Mesenchymal stem cell (in vitro differentiated cells and primary cell): Measurements from ENCODE around the gene KIF6.
A peak's percentile ranks its signal among the peaks of the same experiment; 100 is the strongest.

ENCODE experiments used
- DNase-seq: peaks from one replicate; pipeline ENCODE4 v3.0.0-alpha.2; 2013
- H2AFZ ChIP-seq: one replicate; pipeline ENCODE4 v1.6.1; 2013; ENCODE audit warnings: low read depth, mild to moderate bottlenecking, control low read depth, inconsistent platforms, low read length, moderate library complexity
- H2AK5ac ChIP-seq: 2 replicates; pipeline ENCODE4 v1.6.1; 2013; ENCODE audit warnings: low read length, moderate library complexity, mild to moderate bottlenecking, inconsistent platforms; ENCODE audit not compliant: severe bottlenecking
- H2BK120ac ChIP-seq: one replicate; pipeline ENCODE4 v1.6.1; 2013; ENCODE audit warnings: low read depth, mild to moderate bottlenecking, inconsistent platforms, low read length, moderate library complexity
- H2BK12ac ChIP-seq, 2 experiments: one replicate each; pipeline ENCODE4 v1.6.1; 2013; ENCODE audit warnings: inconsistent platforms in 2 of 2, low read length in 2 of 2, mild to moderate bottlenecking in 2 of 2, moderate library complexity in 2 of 2, control low read depth in 1 of 2
- H2BK15ac ChIP-seq: one replicate; pipeline ENCODE4 v1.6.1; 2013; ENCODE audit warnings: mild to moderate bottlenecking, low read depth, inconsistent platforms; ENCODE audit not compliant: poor library complexity, severe bottlenecking
- H2BK5ac ChIP-seq: 2 replicates; pipeline ENCODE4 v1.6.1; 2013; ENCODE audit warnings: low read depth, mild to moderate bottlenecking, low read length, control low read depth, inconsistent platforms; ENCODE audit not compliant: poor library complexity, severe bottlenecking
- H3K14ac ChIP-seq, 2 experiments: one replicate each; pipeline ENCODE4 v1.6.1; 2013; ENCODE audit warnings: inconsistent platforms in 2 of 2, low read length in 2 of 2, control low read depth in 1 of 2, mild to moderate bottlenecking in 1 of 2, moderate library complexity in 1 of 2
- H3K18ac ChIP-seq, 2 experiments: one replicate each; pipeline ENCODE4 v1.6.1; 2013; ENCODE audit warnings: inconsistent platforms in 2 of 2, low read length in 2 of 2, control low read depth in 1 of 2, low read depth in 1 of 2, mild to moderate bottlenecking in 1 of 2
- H3K23ac ChIP-seq, 2 experiments: one replicate each; pipeline ENCODE4 v1.6.1; 2013; ENCODE audit warnings: inconsistent platforms in 2 of 2, low read length in 2 of 2, mild to moderate bottlenecking in 2 of 2, moderate library complexity in 2 of 2, control low read depth in 1 of 2
- H3K27ac ChIP-seq: 2 replicates; pipeline ENCODE4 v1.5.1; 2013; ENCODE audit warnings: mild to moderate bottlenecking, moderate library complexity, low read length, control low read depth, inconsistent platforms; ENCODE audit not compliant: poor library complexity, severe bottlenecking
- H3K27me3 ChIP-seq, 2 experiments: 2 replicates each; pipeline versions ENCODE4 v1.6.1 to v1.7.0; 2013; ENCODE audit warnings: low read length in 2 of 2, mild to moderate bottlenecking in 2 of 2, moderate library complexity in 2 of 2, control low read depth in 1 of 2, inconsistent platforms in 1 of 2; ENCODE audit not compliant: control insufficient read depth in 1 of 2, insufficient read depth in 1 of 2
- H3K36me3 ChIP-seq, 2 experiments: 2 replicates each; pipeline versions ENCODE4 v1.6.1 to v1.7.0; 2013; ENCODE audit warnings: low read length in 2 of 2, control low read depth in 1 of 2, inconsistent platforms in 1 of 2, low read depth in 1 of 2, mild to moderate bottlenecking in 1 of 2; ENCODE audit not compliant: insufficient read depth in 2 of 2, control insufficient read depth in 1 of 2
- H3K4ac ChIP-seq, 2 experiments: one replicate each; pipeline ENCODE4 v1.6.1; 2013; ENCODE audit warnings: inconsistent platforms in 2 of 2, low read length in 2 of 2, mild to moderate bottlenecking in 2 of 2, moderate library complexity in 2 of 2, control low read depth in 1 of 2, low read depth in 1 of 2
- H3K4me1 ChIP-seq: 2 replicates; pipeline ENCODE4 v1.6.1; 2013; ENCODE audit warnings: low read depth, low read length, control low read depth; ENCODE audit not compliant: control insufficient read depth, insufficient read depth
- H3K4me2 ChIP-seq: 2 replicates; pipeline ENCODE4 v1.6.1; 2013; ENCODE audit warnings: low read length, mild to moderate bottlenecking, inconsistent platforms; ENCODE audit not compliant: poor library complexity, severe bottlenecking
- H3K4me3 ChIP-seq, 2 experiments: 2 replicates each; pipeline versions ENCODE4 v1.5.1 to v1.7.0; 2013; ENCODE audit warnings: low read length in 2 of 2, mild to moderate bottlenecking in 2 of 2, control low read depth in 1 of 2, low read depth in 1 of 2; ENCODE audit not compliant: insufficient read depth in 1 of 2
- H3K79me1 ChIP-seq: replicated peaks from 2 replicates; pipeline ENCODE4 v1.6.1; 2013; ENCODE audit warnings: mild to moderate bottlenecking, control low read depth, low read length, inconsistent platforms; ENCODE audit not compliant: poor library complexity, severe bottlenecking
- H3K9ac ChIP-seq: 2 replicates; pipeline ENCODE4 v1.7.0; 2013; ENCODE audit warnings: mild to moderate bottlenecking, low read length, moderate library complexity
- H3K9me3 ChIP-seq: 2 replicates; pipeline ENCODE4 v1.7.0; 2013; ENCODE audit warnings: mild to moderate bottlenecking, low read length; ENCODE audit not compliant: control insufficient read depth
- H4K8ac ChIP-seq: one replicate; pipeline ENCODE4 v1.6.1; 2013; ENCODE audit warnings: inconsistent platforms, mild to moderate bottlenecking, low read length, moderate library complexity
- H4K91ac ChIP-seq: one replicate; pipeline ENCODE4 v1.6.1; 2013; ENCODE audit warnings: mild to moderate bottlenecking, low read length, inconsistent platforms
- WGBS: methylation state at CpG from one replicate; pipeline ENCODE4 v1.1.7; 2013; ENCODE audit warnings: mixed read lengths; 5-methylcytosine and 5-hydroxymethylcytosine counted together

The KIF6 gene

DNA sequence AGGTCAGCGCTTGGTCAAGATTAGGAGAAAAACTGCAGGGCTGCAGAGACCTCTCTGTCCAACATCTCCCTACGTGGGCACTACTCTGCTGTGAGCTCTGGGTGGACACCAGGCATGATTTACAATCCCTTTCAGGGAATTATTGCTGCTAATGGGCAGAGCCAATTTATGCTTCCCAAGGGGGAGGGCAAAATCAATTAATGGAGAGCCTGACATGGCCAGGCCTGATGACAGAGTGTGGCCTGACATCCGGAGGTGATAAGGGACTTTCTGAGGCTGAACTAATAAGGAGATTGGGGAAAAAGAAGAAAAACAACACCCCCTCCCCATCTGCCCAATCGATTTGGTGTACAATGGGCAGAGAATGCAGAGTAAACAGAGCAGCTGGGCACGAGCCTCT, 397.7 kb downstream of the KIF6 start:
- no peak overlapping the region for H3K14ac ChIP-seq
- H3K27me3 ChIP-seq, result peaks cover 26 to 76% of the 10 kb centered on the region in 2 experiments
- no peaks in the 10 kb centered on the region for H3K36me3 ChIP-seq
- H3K4me3 ChIP-seq, result no peak overlapping the region
- H2BK120ac ChIP-seq, result no peak overlapping the region
- no peaks in the 10 kb centered on the region for H3K9me3 ChIP-seq
- no peak overlapping the region for H3K4ac ChIP-seq
- H2BK5ac ChIP-seq, result no peak overlapping the region
- H4K91ac ChIP-seq, result no peak overlapping the region
- H3K4me2 ChIP-seq, result no peak overlapping the region
- H2AFZ ChIP-seq, result no peak overlapping the region
- no peak overlapping the region for H4K8ac ChIP-seq
- H3K9ac ChIP-seq, result no peak overlapping the region
- DNase-seq, result no peak
- H3K23ac ChIP-seq, result no peak overlapping the region
- H3K79me1 ChIP-seq, result no peaks in the 10 kb centered on the region
- no peak overlapping the region for H2BK12ac ChIP-seq
- no peak overlapping the region for H3K27ac ChIP-seq
- H3K4me1 ChIP-seq, result no peaks in the 10 kb centered on the region
- H2AK5ac ChIP-seq, result no peak overlapping the region
- no peak overlapping the region for H3K18ac ChIP-seq
- WGBS, result 60% methylated on average over 5 of the region's 5 CpGs
- H2BK15ac ChIP-seq, result no peak overlapping the region

DNA sequence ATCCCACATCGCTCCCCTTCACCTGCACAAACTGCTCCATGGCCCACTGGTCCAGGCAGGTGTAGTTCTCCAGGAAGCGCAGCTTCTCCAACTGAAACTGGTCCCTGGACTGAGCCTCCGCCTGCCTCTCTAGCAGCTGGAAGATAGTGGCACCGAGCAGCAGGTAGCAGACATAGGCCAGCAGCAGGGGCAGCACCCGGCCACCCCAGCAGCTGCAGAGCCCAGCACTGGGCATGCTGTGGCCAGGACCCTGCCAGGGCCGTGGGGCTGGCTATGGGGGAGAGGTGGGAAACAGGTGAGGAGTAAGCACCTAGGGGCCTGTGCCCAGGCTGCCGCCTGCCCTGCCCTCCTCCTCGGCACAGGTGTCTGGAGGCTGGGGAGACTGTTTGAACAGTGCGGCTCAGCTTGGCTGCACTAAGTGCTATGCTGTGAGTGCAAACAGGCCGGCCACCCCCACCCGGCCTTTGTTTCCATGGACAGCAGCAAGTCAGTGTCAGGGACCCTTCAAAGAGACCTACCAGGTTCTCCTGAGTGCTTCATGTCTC, 402.8 kb downstream of the KIF6 start, which contains the start of gene KCNK16:
Gene KCNK16 (minus strand): TSS at position 397 of the 545 bp plus-strand sequence. CDS start 162 bp downstream, at position 235.
- Histone ChIP-seq H3K4ac (no peak within 1 kb of the TSS), H3K4me1 (no peaks in the 10 kb centered on the region), H2AK5ac (no peak within 1 kb of the TSS), H2BK5ac (no peak within 1 kb of the TSS), H3K36me3 (no peaks in the 10 kb centered on the region), H2AFZ (no peak within 1 kb of the TSS), H3K27me3 (peaks cover 35 to 81% of the 10 kb centered on the region in 2 experiments), H3K9ac (no peak within 1 kb of the TSS), H2BK120ac (no peak within 1 kb of the TSS), H3K4me2 (no peak within 1 kb of the TSS), H3K4me3 (no peak within 1 kb of the TSS), H2BK12ac (no peak within 1 kb of the TSS), H3K18ac (no peak within 1 kb of the TSS), H3K79me1 (no peaks in the 10 kb centered on the region), H3K9me3 (no peaks in the 10 kb centered on the region), H4K8ac (no peak within 1 kb of the TSS), H2BK15ac (no peak within 1 kb of the TSS), H4K91ac (peak within 1 kb of the TSS; percentile 11), H3K23ac (no peak within 1 kb of the TSS), H3K14ac (no peak within 1 kb of the TSS), H3K27ac (no peak within 1 kb of the TSS)
- no peak for DNase-seq
- 81% methylated on average over 11 of the region's 11 CpGs for WGBS

DNA sequence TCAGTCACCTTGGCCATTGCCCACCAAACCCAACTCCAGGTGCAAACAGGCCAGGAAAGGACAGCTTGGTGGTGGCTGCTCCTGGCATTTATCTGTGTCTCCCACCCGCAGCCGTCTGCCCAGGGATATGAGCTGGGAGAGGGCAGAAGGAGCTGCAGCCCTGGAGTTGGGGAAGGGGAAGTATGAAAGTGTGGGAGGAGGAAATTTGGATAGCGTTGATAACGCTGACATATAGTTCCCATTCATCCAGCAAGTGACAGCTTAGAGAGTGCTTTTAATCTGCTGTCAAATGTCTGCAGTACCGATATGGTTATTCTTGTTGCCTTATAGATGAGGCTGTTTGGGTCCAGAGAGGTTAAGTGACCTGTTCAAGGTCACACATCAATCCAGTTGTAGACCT, 403.4 kb downstream of the KIF6 start:
- Histone ChIP-seq H3K9ac (no peak overlapping the region), H3K27ac (no peak overlapping the region), H4K91ac (no peak overlapping the region), H2AFZ (no peak overlapping the region), H2BK120ac (no peak overlapping the region), H4K8ac (no peak overlapping the region), H3K23ac (no peak overlapping the region), H2AK5ac (no peak overlapping the region), H3K14ac (no peak overlapping the region), H3K79me1 (no peaks in the 10 kb centered on the region), H3K4me3 (no peak overlapping the region), H3K4ac (no peak overlapping the region), H3K4me1 (no peaks in the 10 kb centered on the region), H2BK5ac (no peak overlapping the region), H3K18ac (no peak overlapping the region), H3K27me3 (peaks cover 41 to 79% of the 10 kb centered on the region in 2 experiments), H2BK12ac (no peak overlapping the region), H3K4me2 (no peak overlapping the region), H2BK15ac (no peak overlapping the region), H3K36me3 (no peaks in the 10 kb centered on the region), H3K9me3 (no peaks in the 10 kb centered on the region)
- 80% methylated on average over 4 of the region's 5 CpGs for WGBS
- DNase-seq, result no peak

DNA sequence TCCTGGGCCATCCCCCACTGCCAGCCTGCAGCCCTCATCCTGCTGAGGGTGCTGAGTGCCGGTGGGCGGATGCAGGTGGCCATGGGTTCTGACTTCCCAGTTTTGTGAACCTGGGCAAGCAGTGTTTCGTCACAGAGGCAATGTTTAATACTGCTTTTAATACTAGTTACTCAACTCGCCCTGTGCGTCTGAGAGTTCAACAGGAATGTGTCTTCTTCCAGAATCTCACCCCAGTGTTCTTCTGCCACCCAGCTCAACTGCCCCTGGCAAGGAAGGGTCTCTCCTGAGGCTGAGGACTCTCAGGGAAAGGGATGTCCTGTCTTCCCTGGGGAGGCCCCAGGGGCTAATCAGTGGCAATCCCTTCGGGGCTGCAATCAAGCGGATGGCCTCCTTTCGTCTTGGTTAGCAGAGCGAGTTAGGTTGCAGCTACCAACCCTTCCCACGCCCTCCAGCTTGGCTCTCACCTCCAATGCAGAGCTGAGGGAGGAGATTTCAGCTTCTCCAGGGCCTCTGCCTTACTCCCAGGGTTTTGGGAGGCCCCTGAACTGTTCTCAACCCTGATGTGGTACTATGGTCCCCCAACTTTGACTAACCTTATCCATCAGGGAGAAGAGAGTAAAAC, 404.7 kb downstream of the KIF6 start:
- no peak overlapping the region for H2BK12ac ChIP-seq
- no peaks in the 10 kb centered on the region for H3K4me1 ChIP-seq
- peaks cover 49 to 79% of the 10 kb centered on the region in 2 experiments for H3K27me3 ChIP-seq
- no peak overlapping the region for H2AFZ ChIP-seq
- no peak overlapping the region for H4K91ac ChIP-seq
- H2BK15ac ChIP-seq, result no peak overlapping the region
- H3K9me3 ChIP-seq, result no peaks in the 10 kb centered on the region
- H3K4me2 ChIP-seq, result no peak overlapping the region
- H3K79me1 ChIP-seq, result no peaks in the 10 kb centered on the region
- no peak overlapping the region for H2BK5ac ChIP-seq
- no peak overlapping the region for H3K14ac ChIP-seq
- H3K18ac ChIP-seq, result no peak overlapping the region
- H2AK5ac ChIP-seq, result no peak overlapping the region
- WGBS, result 80% methylated on average over 10 of the region's 10 CpGs
- H3K4me3 ChIP-seq, result no peak overlapping the region
- H3K27ac ChIP-seq, result no peak overlapping the region
- DNase-seq, result no peak
- no peak overlapping the region for H2BK120ac ChIP-seq
- H3K4ac ChIP-seq, result no peak overlapping the region
- no peak overlapping the region for H3K9ac ChIP-seq
- H3K36me3 ChIP-seq, result no peaks in the 10 kb centered on the region
- H4K8ac ChIP-seq, result no peak overlapping the region
- H3K23ac ChIP-seq, result no peak overlapping the region
